Measurements from ENCODE around the gene PLEKHA5.

PLEKHA5 gene

DNA sequence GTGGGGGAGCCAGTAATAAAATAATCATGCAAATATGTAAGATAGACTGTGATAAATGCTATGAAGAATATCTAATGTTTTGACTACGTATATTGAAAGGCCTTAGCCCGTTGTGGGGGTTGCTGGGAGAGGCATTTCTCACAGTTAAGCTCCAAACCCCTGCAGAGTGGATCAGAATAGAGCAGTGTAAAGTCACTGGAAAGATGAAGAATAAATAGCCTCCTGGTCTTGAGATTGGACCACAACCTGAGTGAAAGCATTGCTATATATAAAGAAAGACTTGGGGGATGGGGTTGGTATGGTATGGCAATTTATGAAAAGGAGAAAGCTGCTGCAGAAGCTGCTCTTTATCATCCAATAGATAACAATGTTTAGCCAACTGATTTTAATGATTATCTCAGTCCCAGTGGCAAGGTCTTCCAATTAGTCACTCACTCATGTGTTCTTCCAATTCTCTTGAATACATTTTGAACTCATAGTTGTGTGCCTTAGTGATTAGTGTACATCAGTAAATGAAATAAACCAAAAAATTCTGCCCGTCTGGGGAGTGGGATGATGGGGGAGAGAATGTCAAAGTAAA lies 10.2 kb downstream of the PLEKHA5 start:
- no peak overlapping the region for H3K4me3 ChIP-seq (ENCODE audit: low read depth, low read length)
- TF ChIP-seq, protein P1, sequence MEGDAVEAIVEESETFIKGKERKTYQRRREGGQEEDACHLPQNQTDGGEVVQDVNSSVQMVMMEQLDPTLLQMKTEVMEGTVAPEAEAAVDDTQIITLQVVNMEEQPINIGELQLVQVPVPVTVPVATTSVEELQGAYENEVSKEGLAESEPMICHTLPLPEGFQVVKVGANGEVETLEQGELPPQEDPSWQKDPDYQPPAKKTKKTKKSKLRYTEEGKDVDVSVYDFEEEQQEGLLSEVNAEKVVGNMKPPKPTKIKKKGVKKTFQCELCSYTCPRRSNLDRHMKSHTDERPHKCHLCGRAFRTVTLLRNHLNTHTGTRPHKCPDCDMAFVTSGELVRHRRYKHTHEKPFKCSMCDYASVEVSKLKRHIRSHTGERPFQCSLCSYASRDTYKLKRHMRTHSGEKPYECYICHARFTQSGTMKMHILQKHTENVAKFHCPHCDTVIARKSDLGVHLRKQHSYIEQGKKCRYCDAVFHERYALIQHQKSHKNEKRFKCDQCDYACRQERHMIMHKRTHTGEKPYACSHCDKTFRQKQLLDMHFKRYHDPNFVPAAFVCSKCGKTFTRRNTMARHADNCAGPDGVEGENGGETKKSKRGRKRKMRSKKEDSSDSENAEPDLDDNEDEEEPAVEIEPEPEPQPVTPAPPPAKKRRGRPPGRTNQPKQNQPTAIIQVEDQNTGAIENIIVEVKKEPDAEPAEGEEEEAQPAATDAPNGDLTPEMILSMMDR (IDR thresholded peaks at IDR 0.05; ENCODE audit: low read depth, low read length, missing control alignments) = no peak
- in situ Hi-C loops (cut with HindIII; ENCODE audit: low sequenced_read_pairs) = loop anchor here (5.0 kb wide), 1 partner anchor 48 kb away; no protein-coding TSS in a partner anchor
- no peak for DNase-seq (ENCODE audit: low read depth)

DNA sequence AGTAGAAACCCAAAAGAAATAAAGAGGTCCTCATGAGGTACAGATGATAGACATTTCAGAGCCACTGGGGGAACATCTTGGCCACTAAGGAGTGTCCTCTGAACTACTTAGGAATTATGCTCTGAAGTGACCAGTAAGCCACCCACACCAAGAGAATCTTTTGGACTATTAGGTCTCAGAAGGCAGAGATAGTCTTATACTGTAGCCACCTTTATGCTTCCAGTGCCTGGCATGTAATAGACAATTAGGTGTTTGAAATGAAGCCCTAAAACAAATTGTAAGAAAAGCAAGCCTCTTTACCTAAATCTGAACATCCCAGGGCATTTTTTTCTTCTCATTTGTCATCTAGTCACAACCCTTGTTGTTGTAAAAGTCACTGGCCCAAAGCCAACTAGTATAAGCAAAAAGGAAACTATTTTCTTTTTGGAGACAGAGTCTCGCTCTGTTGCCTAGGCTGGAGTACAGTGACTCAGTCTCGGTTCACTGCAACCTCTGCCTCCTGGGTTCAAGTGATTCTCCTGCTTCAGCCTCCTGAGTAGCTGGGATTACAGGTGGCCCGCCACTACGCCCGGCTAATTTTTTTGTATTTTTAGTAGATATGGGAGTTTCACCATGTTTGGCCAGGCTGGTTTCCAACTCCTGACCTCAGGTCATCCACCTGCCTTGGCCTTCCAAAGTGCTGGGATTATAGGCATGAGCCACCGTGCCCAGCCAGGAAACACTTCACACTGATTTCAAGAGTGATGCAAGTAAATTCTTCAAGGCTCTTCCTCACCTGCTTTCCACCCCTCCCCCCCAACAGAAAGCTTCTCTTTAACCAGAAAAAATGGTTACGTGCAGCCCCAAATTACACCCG lies 11.1 kb downstream of the PLEKHA5 start:
- in situ Hi-C loops (cut with HindIII; ENCODE audit: low sequenced_read_pairs) = no loop called here
- TF ChIP-seq, protein P1 (IDR thresholded peaks at IDR 0.05; ENCODE audit: low read depth, low read length, missing control alignments) = no peak
- H3K4me3 ChIP-seq (ENCODE audit: low read depth, low read length) = no peak overlapping the region
- DNase-seq (ENCODE audit: low read depth) = no peak

DNA sequence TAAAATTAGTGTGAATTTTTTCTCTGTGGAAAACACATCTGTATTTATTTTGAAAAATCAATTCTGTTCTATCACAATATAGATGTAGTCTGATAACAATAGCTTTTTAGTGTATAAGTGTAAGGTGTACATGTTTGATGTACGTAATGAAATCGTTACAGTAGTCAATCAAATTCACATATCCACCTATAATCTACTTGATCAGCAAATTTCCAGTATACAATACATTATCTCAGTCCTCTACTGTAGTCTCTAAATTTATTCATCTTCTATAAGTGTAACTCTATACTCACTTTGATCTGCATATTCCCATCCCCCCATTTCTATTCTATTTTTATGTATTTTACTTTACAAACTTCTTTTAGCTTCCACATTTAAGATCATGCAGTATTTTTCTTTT lies 13.0 kb downstream of the PLEKHA5 start:
- TF ChIP-seq, protein P1 (IDR thresholded peaks at IDR 0.05; ENCODE audit: low read depth, low read length, missing control alignments) = no peak
- no peak for DNase-seq (ENCODE audit: low read depth)
- no peak overlapping the region for H3K4me3 ChIP-seq (ENCODE audit: low read depth, low read length)
- in situ Hi-C loops (cut with HindIII; ENCODE audit: low sequenced_read_pairs) = no loop called here

DNA sequence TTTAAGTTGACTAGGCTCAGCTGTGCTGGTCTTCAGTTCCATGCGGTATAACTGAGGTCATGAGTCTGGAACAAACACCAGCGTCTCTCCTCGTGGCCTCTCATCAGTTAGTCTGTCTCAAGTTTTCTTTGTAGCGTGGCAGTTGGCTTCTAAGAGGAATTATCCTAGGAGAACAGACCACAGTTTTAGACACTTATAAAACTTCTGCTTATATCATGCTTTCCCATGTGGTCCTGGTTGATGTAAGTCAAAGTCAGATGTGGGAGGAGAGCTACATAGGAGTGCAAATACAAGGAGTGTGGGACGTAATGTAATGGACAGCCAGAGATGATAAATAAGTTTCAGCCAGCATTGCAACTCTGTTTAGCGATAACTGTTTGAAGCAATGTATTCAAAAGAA lies 14.8 kb downstream of the PLEKHA5 start:
- H3K4me3 ChIP-seq (ENCODE audit: low read depth, low read length) = no peak overlapping the region
- in situ Hi-C loops (cut with HindIII; ENCODE audit: low sequenced_read_pairs) = no loop called here
- no peak for DNase-seq (ENCODE audit: low read depth)
- TF ChIP-seq, protein P1 (IDR thresholded peaks at IDR 0.05; ENCODE audit: low read depth, low read length, missing control alignments) = no peak

DNA sequence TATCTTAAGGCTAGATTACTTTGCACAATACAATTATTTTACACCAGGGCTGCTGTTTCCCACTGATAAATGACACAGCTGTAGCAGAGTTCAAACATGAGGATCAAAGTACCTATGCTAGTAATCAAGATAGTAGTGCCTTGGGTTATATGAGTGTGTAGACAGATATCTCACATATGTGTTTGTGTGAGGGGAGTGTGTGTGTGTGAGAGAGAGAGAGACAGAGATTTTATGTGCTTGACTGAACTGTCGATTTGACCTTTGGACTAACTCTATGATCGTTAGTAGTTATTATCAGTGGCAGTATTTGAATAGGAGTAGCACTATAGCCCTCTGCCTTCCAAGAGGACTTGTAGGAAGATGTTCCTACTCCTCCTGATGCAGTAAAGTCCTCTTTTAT lies 15.5 kb downstream of the PLEKHA5 start:
- in situ Hi-C loops (cut with HindIII; ENCODE audit: low sequenced_read_pairs) = no loop called here
- DNase-seq (ENCODE audit: low read depth) = no peak
- TF ChIP-seq, protein P1 (IDR thresholded peaks at IDR 0.05; ENCODE audit: low read depth, low read length, missing control alignments) = no peak
- no peak overlapping the region for H3K4me3 ChIP-seq (ENCODE audit: low read depth, low read length)

DNA sequence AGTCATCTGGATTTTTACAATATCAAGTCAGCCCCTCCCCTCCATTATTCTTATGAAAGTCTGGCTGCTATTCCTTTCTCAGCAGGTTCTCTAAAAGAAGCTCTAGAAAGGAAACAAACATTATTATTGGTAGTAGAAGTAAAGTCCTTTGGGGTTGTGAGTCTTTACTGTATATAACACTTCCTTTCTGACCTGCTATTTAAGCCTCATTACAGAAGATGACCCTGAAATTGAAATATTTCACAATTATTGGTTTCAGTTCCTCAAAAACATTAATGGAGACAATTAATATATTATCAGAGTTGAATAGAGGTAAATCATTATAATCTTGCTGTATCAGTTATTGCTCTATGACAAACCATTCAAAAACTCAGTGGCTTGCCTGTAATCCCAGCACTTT lies 19.3 kb downstream of the PLEKHA5 start:
- H3K4me3 ChIP-seq (ENCODE audit: low read depth, low read length) = no peak overlapping the region
- in situ Hi-C loops (cut with HindIII; ENCODE audit: low sequenced_read_pairs) = no loop called here
- DNase-seq (ENCODE audit: low read depth) = no peak
- TF ChIP-seq, protein P1 (IDR thresholded peaks at IDR 0.05; ENCODE audit: low read depth, low read length, missing control alignments) = no peak

All from astrocyte of the cerebellum (primary cell).